K562 (cell line): ENCODE measurements around the gene RPP14. TPM values are rescaled to one million over a fixed set of nuclear protein-coding genes. Genes with fewer than 3 reads are reported as not detected.

Experiments used
- ATAC-seq: fragments of 200-7000 bp; cut with Tn5 transposase; 3 replicates; pipeline ENCODE4 v1.9.1; 2020; ENCODE audit warnings: moderate library complexity
- BruUV-seq: library from RNA; stranded (reverse); fragments of 400-500 nt; replicated peaks from 2 replicates; lab custom pipeline; 2021; lab: Mats Ljungman, UMichigan
- CTCF ChIA-PET: fragments of 300-600 bp; formaldehyde crosslinking; extraction: SDS; loops from one replicate; lab custom pipeline; 2021; ENCODE audit warnings: low intra/inter-chr PET ratio; lab: Yijun Ruan, JAX
- POLR2A ChIA-PET: fragments of 300-600, 350-650 bp; sonication (Branson Sonifier 250); formaldehyde crosslinking; extraction: SDS; loops from one replicate; lab custom pipeline; 2021; ENCODE audit warnings: antibody characterized with exemption, inconsistent platforms; lab: Yijun Ruan, JAX
- DNase-seq, 4 experiments: peaks; one replicate each; pipeline versions ENCODE4 v3.0.0 to v3.0.0-alpha.2; 2011 to 2018; ENCODE audit warnings: low spot score in 3 of 4, mixed read lengths in 3 of 4; ENCODE audit errors: extremely low read depth in 1 of 4
- FAIRE-seq: peaks from 2 replicates; lab custom pipeline; 2011; peaks lifted over from hg19 to GRCh38; lab: Jason Lieb, UNC
- H2AFZ ChIP-seq: 2 replicates; pipeline ENCODE4 v1.6.0; 2011; ENCODE audit warnings: low read depth, low read length, control low read depth, inconsistent platforms
- H3K27ac ChIP-seq: fragments of 200-600 bp; 3 replicates; pipeline ENCODE4 v1.8.0; 2011; ENCODE audit warnings: low read depth, mild to moderate bottlenecking, control low read depth, inconsistent platforms, low read length, moderate library complexity, mixed read lengths; ENCODE audit errors: extremely low read depth
- H3K27me3 ChIP-seq, 2 experiments: fragments of 300-600 bp in 1 of 2; 2 replicates in 1 of 2; 3 replicates in 1 of 2; pipeline versions ENCODE4 v1.6.0 to v1.8.0; 2011; ENCODE audit warnings: inconsistent platforms in 2 of 2, low read length in 2 of 2, mild to moderate bottlenecking in 1 of 2, mixed read lengths in 1 of 2, moderate library complexity in 1 of 2; ENCODE audit not compliant: control insufficient read depth in 2 of 2, insufficient read depth in 2 of 2
- H3K36me3 ChIP-seq: fragments of 300-600 bp; 3 replicates; pipeline ENCODE4 v1.8.0; 2011; ENCODE audit warnings: mild to moderate bottlenecking, low read length, inconsistent platforms; ENCODE audit not compliant: control insufficient read depth, insufficient read depth
- H3K4me1 ChIP-seq, 2 experiments: fragments of 200-600 bp in 1 of 2; replicated peaks in 1 of 2; 2 replicates in 1 of 2; 3 replicates in 1 of 2; pipeline versions ENCODE4 v1.5.1 to v1.8.0; 2011; ENCODE audit warnings: inconsistent platforms in 2 of 2, low read length in 2 of 2, mild to moderate bottlenecking in 1 of 2, mixed read lengths in 1 of 2, moderate library complexity in 1 of 2; ENCODE audit not compliant: control insufficient read depth in 2 of 2, insufficient read depth in 2 of 2
- H3K4me2 ChIP-seq: 2 replicates; pipeline ENCODE4 v1.6.1; 2011; ENCODE audit warnings: low read length, control low read depth, inconsistent platforms, mixed read lengths; ENCODE audit not compliant: insufficient read depth
- H3K4me3 ChIP-seq: fragments of 200-600 bp; sonication (generic), shearing (Covaris generic); 2 replicates; pipeline ENCODE4 v1.5.1; 2016; ENCODE audit warnings: control low read depth, inconsistent platforms
- H3K79me2 ChIP-seq: fragments of 200-600 bp; 3 replicates; pipeline ENCODE4 v1.8.0; 2011; ENCODE audit warnings: low read length, inconsistent platforms; ENCODE audit not compliant: control insufficient read depth, insufficient read depth
- H3K9ac ChIP-seq, 2 experiments: 2 replicates each; pipeline versions ENCODE4 v1.6.0 to v1.6.1; 2011; ENCODE audit warnings: low read depth in 2 of 2, low read length in 2 of 2, control low read depth in 1 of 2, inconsistent platforms in 1 of 2, mild to moderate bottlenecking in 1 of 2, mixed read lengths in 1 of 2; ENCODE audit not compliant: insufficient read depth in 1 of 2
- H3K9me1 ChIP-seq: one replicate; pipeline ENCODE4 v1.6.0; 2011; ENCODE audit warnings: inconsistent platforms, mild to moderate bottlenecking, low read length, moderate library complexity; ENCODE audit not compliant: control insufficient read depth, insufficient read depth
- H3K9me3 ChIP-seq: replicated peaks from 2 replicates; pipeline ENCODE4 v1.5.1; 2011; ENCODE audit warnings: low read depth, low read length, inconsistent platforms; ENCODE audit not compliant: control insufficient read depth, insufficient read depth
- H4K20me1 ChIP-seq: replicated peaks from 2 replicates; pipeline ENCODE4 v1.6.1; 2011; ENCODE audit warnings: low read length, inconsistent platforms, mixed read lengths; ENCODE audit not compliant: control insufficient read depth, insufficient read depth
- BCOR ChIP-seq: fragments of 450-650 bp; IDR thresholded peaks from 2 replicates; pipeline ENCODE4 v1.6.1; 2016
- FOXA3 ChIP-seq, 2 experiments: fragments of 450-650 bp in 1 of 2; sonication (generic) in 1 of 2; formaldehyde crosslinking; IDR thresholded peaks in 1 of 2; conservative IDR thresholded peaks in 1 of 2; 2 replicates each; pipeline versions ENCODE4 v1.4.0 to v1.8.0; 2020 to 2022; ENCODE audit warnings: mild to moderate bottlenecking in 2 of 2, missing genetic modification reagents in 1 of 2
- KDM1A ChIP-seq, 2 experiments: fragments of 450-650 bp; IDR thresholded peaks; 2 replicates each; pipeline ENCODE4 v1.6.1; 2016; ENCODE audit warnings: mild to moderate bottlenecking in 2 of 2
- PRMT5 ChIP-seq: sonication (generic); formaldehyde crosslinking; IDR thresholded peaks from 2 replicates; pipeline ENCODE4 v1.5.0; 2020; ENCODE audit warnings: missing genetic modification reagents
- RB1 ChIP-seq: fragments of 450-650 bp; IDR thresholded peaks from 2 replicates; pipeline ENCODE4 v1.6.1; 2017; ENCODE audit warnings: low read depth, mild to moderate bottlenecking
- RBM25 ChIP-seq: fragments of 200-400 bp; formaldehyde crosslinking; IDR thresholded peaks from 2 replicates; pipeline ENCODE4 v1.6.1; 2018; ENCODE audit warnings: low read length, low read depth, moderate library complexity; ENCODE audit not compliant: severe bottlenecking
- ZFP36 ChIP-seq: fragments of 150-350 bp; IDR thresholded peaks from 2 replicates; pipeline ENCODE4 v1.6.1; 2018; ENCODE audit warnings: low read length, low read depth; ENCODE audit not compliant: partially characterized antibody
- WGBS: fragments of 100-300 bp; shearing (Covaris generic); methylation state at CpG from one replicate; pipeline ENCODE4 v1.1.6; 2016; ENCODE audit warnings: low coverage, mixed read lengths; ENCODE audit not compliant: insufficient coverage; ENCODE audit errors: missing lambda C conversion rate; 5-methylcytosine and 5-hydroxymethylcytosine counted together
- in situ Hi-C: fragments of 300-500 bp; cut with MboI; formaldehyde crosslinking; loops from 4 replicates; pipeline ENCODE4 v1.15.0; 2018; ENCODE audit warnings: inconsistent platforms, mixed read lengths
- intact Hi-C: fragments of 100-400 bp; cut with micrococcal nuclease; formaldehyde crosslinking; loops from 2 replicates; pipeline ENCODE4 v1.14.2; 2022
- polyA plus RNA-seq, 8 experiments: library from polyadenylated mRNA; depleted of rRNA in 4 of 8; stranded (reverse) in 5 of 8; unstranded in 3 of 8; fragments of >200 nt; fragmentation: Nextera tagmentation in 2 of 8; fragmentation: Illumina TruSeq in 1 of 8; extraction: Ambion mirVana in 2 of 8; extraction: Trizol in 1 of 8; gene quantifications; 2 replicates each; pipeline versions ENCODE4 v1.2.1 to v1.2.3, GENCODE V29; 2011 to 2014; ENCODE audit warnings: inconsistent platforms in 1 of 8, missing spikeins in 1 of 8
- total RNA-seq, 7 experiments: library from RNA; depleted of rRNA in 6 of 7; stranded (reverse); fragments of >200 nt in 6 of 7; fragmentation: Illumina TruSeq in 2 of 7; extraction: Trizol in 2 of 7; gene quantifications; 2 replicates each; pipeline versions ENCODE4 v1.2.1 to v1.2.3, GENCODE V29; 2011 to 2021; ENCODE audit warnings: low replicate concordance in 1 of 7
- TF ChIP-seq, protein P1 (sequence below): sonication (generic); formaldehyde crosslinking; IDR thresholded peaks from 2 replicates; pipeline ENCODE4 v1.9.0; 2022; ENCODE audit warnings: mild to moderate bottlenecking, missing genetic modification reagents
- TF ChIP-seq, protein P2 (sequence below): fragments of 200-800 bp; sonication (Bioruptor generic); IDR thresholded peaks from 2 replicates; pipeline ENCODE4 v1.6.1; 2017; ENCODE audit warnings: missing genetic modification characterization, missing compliant biosample characterization

The RPP14 gene
- total and polyA plus RNA-seq, 9 of the 15 experiments (the other 6 are each of a cell fraction or from before 2014, with no cell fraction given), result 13.5 to 20.8 (median 15.4) TPM

DNA sequence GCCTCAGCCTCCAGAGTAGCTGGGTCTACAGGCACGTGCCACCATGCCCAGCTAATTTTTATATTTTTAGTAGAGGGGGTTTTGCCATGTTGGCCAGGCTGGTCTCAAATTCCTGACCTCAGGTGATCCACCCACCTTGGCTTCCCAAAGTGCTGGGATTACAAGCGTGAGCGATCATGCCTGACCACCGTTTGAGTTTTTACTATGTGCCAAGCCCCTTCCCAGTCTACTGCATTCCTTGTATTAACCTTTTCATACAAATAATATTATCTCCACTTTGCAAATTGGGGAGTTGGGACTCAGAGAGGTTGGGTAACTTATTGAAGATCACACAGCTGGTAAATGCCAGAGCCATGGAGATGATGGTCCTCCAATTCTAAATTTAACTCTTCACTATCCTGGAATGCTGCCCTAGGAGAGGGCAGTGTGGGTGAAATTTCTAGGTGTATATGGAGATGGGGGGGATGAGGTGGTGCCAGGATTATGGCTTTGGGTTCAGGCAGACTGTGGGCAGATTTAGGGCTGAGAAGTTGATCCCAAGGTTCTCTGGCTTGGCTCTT lies 25.6 kb downstream of the RPP14 start:
- Histone ChIP-seq H2AFZ (no peak overlapping the region), H3K4me1 (peaks cover 17 to 21% of the 10 kb centered on the region in 2 experiments; a peak in 4 of 5 replicates), H3K9ac (no peak overlapping the region), H3K4me2 (no peak overlapping the region), H3K27ac (no peak overlapping the region), H3K9me3 (no peaks in the 10 kb centered on the region), H4K20me1 (no peaks in the 10 kb centered on the region), H3K4me3 (no peak overlapping the region), H3K79me2 (peaks cover 28% of the 10 kb centered on the region), H3K9me1 (no peaks in the 10 kb centered on the region), H3K27me3 (no peaks in the 10 kb centered on the region), H3K36me3 (no peaks in the 10 kb centered on the region)
- FAIRE-seq (no peak), DNase-seq (no peak), ATAC-seq (no peak)
- no TSS peak for BruUV-seq
- TF ChIP-seq RBM25 (peak; percentile 74), BCOR (peak; percentile 74; the same call in 1 of the 2 replicates), ZFP36 (peak; percentile 32), PRMT5 (CRISPR knock-in tag) (no peak), KDM1A (IDR thresholded peaks at IDR 0.05) (peak; percentile 63 to 66), RB1 (no peak), FOXA3 (CRISPR knock-in tag; conservative IDR thresholded peaks at IDR 0.05 in 1 of 2, IDR thresholded peaks at IDR 0.05 in 1 of 2) (no peak)
- TF ChIP-seq, protein P1, sequence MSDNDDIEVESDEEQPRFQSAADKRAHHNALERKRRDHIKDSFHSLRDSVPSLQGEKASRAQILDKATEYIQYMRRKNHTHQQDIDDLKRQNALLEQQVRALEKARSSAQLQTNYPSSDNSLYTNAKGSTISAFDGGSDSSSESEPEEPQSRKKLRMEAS (CRISPR knock-in tag), result no peak
- TF ChIP-seq, protein P2, sequence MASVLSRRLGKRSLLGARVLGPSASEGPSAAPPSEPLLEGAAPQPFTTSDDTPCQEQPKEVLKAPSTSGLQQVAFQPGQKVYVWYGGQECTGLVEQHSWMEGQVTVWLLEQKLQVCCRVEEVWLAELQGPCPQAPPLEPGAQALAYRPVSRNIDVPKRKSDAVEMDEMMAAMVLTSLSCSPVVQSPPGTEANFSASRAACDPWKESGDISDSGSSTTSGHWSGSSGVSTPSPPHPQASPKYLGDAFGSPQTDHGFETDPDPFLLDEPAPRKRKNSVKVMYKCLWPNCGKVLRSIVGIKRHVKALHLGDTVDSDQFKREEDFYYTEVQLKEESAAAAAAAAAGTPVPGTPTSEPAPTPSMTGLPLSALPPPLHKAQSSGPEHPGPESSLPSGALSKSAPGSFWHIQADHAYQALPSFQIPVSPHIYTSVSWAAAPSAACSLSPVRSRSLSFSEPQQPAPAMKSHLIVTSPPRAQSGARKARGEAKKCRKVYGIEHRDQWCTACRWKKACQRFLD (CRISPR knock-in tag), result no peak
- in situ Hi-C loops, result no loop called here
- CTCF ChIA-PET, result no interaction called here
- 83% methylated on average over 2 of the region's 4 CpGs for WGBS
- intact Hi-C loops, result loop anchor here (2.0 kb wide), 1 partner anchor 159 kb away; no protein-coding TSS in a partner anchor
- POLR2A ChIA-PET, result interaction anchor here (2.2 kb wide), 1 partner anchor 19 kb away, joined by 5 read pairs; no protein-coding TSS in a partner anchor
